Body of pancreas (tissue), 4 donors: ENCODE results near the gene LMBRD1. TPM values are rescaled to one million over a fixed set of nuclear protein-coding genes. Genes with fewer than 3 reads are reported as not detected.

Experiments
- ATAC-seq: fragments of 150-250 bp; one replicate; pipeline ENCODE4 v1.9.1; 2016
- DNase-seq, 4 donors: peaks; one replicate each; pipeline ENCODE4 v3.0.0-alpha.2; 2019
- H3K27ac ChIP-seq, 4 donors: fragments of 200-600 bp; sonication (generic); 1 replicate in 3 of 4; 2 replicates in 1 of 4; pipeline versions ENCODE4 v1.5.1 to v1.6.1; 2016 to 2019; ENCODE audit warnings: mild to moderate bottlenecking in 1 of 4, mixed read lengths in 1 of 4, moderate library complexity in 1 of 4
- H3K27me3 ChIP-seq, 2 donors: fragments of 200-600 bp; sonication (generic); one replicate each; pipeline ENCODE4 v1.6.0; 2016; ENCODE audit warnings: mild to moderate bottlenecking in 1 of 2
- H3K36me3 ChIP-seq, 2 donors: fragments of 200-600 bp; sonication (generic); replicated peaks in 1 of 2; 2 replicates each; pipeline ENCODE4 v1.5.1; 2016; ENCODE audit warnings: low read depth in 2 of 2; ENCODE audit not compliant: insufficient read depth in 1 of 2
- H3K4me1 ChIP-seq: fragments of 200-600 bp; sonication (generic); one replicate; pipeline ENCODE4 v1.6.0; 2016
- H3K4me3 ChIP-seq, 2 donors: fragments of 200-600 bp; sonication (generic); 1 replicate in 1 of 2; 2 replicates in 1 of 2; pipeline ENCODE4 v1.5.1; 2016 to 2019
- H3K9me3 ChIP-seq, 3 donors: fragments of 200-600 bp; sonication (generic); 1 replicate in 2 of 3; 2 replicates in 1 of 3; pipeline ENCODE4 v1.5.1; 2016
- CTCF ChIP-seq, 7 experiments: fragments of 450-650 bp in 4 of 7; fragments of 200-600 bp in 3 of 7; sonication (generic) in 3 of 7; IDR thresholded peaks; one replicate each; pipeline ENCODE4 v1.5.1; 2016 to 2019; ENCODE audit warnings: antibody characterized with exemption in 7 of 7
- POLR2A ChIP-seq, 3 donors: fragments of 450-650 bp; IDR thresholded peaks; one replicate each; pipeline ENCODE4 v1.6.1; 2016; ENCODE audit warnings: antibody characterized with exemption in 3 of 3, mild to moderate bottlenecking in 2 of 3
- WGBS, 2 donors: methylation state at CpG; one replicate each; pipeline ENCODE4 v1.1.5; 2017; 5-methylcytosine and 5-hydroxymethylcytosine counted together
- intact Hi-C: fragments of 100-400 bp; cut with DNase I; formaldehyde crosslinking; loops from one replicate; pipeline ENCODE4 v1.15.1; 2023
- total RNA-seq, 2 donors: library from RNA; depleted of rRNA; stranded (reverse); fragments of >200 nt; gene quantifications; one replicate each; pipeline ENCODE4 v1.1.0, GENCODE V29; 2016

LMBRD1 gene
- total RNA-seq, 2 donors from 2014 or later, result 33.9 to 55.3 TPM

DNA sequence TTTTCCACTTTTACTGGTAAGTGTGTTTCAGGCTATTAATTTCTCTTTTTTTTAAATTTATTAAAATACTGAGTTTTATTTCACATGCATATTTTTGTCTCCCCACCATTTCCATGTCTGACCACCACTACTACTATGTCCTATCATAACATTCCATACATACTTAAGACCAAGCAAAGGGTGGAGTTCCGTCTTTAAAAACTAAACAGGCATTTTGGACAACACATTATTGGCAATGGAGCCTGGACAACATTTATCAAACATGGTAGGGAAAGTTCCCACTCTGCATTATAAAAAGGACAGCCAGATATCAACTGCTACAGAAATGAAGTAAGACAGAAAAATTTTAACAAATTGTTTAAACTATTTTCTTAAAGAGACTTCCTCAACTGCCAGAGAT, 91.9 kb downstream of the LMBRD1 start:
- 81 to 93% methylated on average over 1 of the region's 1 CpG for WGBS, 2 donors
- H3K27me3 ChIP-seq, result no peaks in the 10 kb centered on the region
- H3K4me1 ChIP-seq, result no peaks in the 10 kb centered on the region
- H3K27ac ChIP-seq, result no peak overlapping the region
- TF ChIP-seq POLR2A (IDR thresholded peaks at IDR 0.05) (no peak), CTCF (IDR thresholded peaks at IDR 0.05) (no peak)
- no peak for DNase-seq
- no peak for ATAC-seq
- intact Hi-C loops, result no loop called here
- no peaks in the 10 kb centered on the region for H3K9me3 ChIP-seq
- H3K4me3 ChIP-seq, result no peak overlapping the region
- H3K36me3 ChIP-seq, result no peaks in the 10 kb centered on the region

DNA sequence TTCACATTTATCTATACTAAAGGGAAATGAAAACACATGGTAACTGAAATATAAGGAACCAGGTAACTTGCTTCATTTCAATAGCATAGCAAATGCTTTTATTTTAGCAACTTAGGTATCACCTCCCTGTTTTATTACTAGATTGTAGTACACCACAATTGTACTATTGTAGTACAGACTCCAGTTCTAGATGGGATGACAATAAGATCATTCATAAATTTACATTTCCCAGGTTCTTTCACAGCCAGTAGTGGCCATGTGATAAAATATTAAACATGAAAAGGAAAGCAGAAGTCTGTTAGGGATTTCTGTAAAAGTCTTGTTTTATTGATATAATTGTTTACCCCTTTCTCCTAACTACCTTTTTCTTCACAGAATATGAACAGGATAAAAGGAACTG, 97.2 kb downstream of the LMBRD1 start:
- ATAC-seq, result no peak
- no peaks in the 10 kb centered on the region for H3K9me3 ChIP-seq
- H3K4me1 ChIP-seq, result no peaks in the 10 kb centered on the region
- intact Hi-C loops, result no loop called here
- H3K27ac ChIP-seq, result no peak overlapping the region
- no peak for DNase-seq
- no peak overlapping the region for H3K4me3 ChIP-seq
- no peak for TF ChIP-seq POLR2A (IDR thresholded peaks at IDR 0.05)
- no peak for TF ChIP-seq CTCF (IDR thresholded peaks at IDR 0.05)
- no peaks in the 10 kb centered on the region for H3K27me3 ChIP-seq
- H3K36me3 ChIP-seq, result peaks cover 0 to 3% of the 10 kb centered on the region in 2 donors

DNA sequence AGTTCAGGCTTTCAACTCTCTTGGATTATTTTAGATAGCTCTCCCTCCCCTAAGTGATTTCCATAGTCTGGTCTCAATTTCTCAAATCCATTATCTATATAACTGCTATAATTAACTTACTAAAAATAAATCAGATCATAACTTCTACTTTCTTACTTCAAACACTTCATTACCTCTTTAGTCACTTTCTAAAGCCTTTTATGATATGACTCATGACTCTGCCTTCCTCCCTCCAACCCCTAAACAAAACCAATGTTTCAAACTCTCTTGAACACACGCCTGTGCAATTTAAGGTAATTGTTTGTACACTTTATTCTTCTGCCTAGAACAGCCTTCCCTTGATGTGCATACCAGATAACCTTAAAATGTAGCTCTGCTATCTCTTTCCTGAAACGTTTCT, 100.5 kb downstream of the LMBRD1 start:
- WGBS, 2 donors, result 76 to 79% methylated on average over 2 of the region's 2 CpGs
- TF ChIP-seq POLR2A (IDR thresholded peaks at IDR 0.05) (no peak), CTCF (IDR thresholded peaks at IDR 0.05) (no peak)
- H3K36me3 ChIP-seq, result peaks cover 0 to 3% of the 10 kb centered on the region in 2 donors
- no peak overlapping the region for H3K4me3 ChIP-seq
- no peak for ATAC-seq
- H3K27ac ChIP-seq, result no peak overlapping the region
- DNase-seq, result no peak
- H3K27me3 ChIP-seq, result no peaks in the 10 kb centered on the region
- intact Hi-C loops, result no loop called here
- no peaks in the 10 kb centered on the region for H3K9me3 ChIP-seq
- no peaks in the 10 kb centered on the region for H3K4me1 ChIP-seq

DNA sequence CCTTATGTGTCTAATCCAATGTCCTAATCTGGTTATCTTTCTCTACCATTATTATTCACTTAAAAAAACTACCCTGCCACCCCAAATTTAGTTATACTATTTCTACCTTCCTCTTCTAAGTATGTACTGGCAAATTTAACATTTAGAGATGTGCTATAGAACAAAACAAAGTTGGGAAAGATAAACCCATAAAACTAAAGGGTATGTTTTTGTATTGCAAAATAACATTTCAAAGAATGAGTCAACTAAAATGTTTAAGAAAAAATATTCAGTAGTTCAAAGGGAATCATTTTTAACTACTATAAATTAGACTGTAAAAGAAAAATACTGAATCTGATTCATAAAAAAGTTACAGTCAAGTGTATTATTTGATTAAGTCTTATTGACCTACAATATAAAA, 103.0 kb downstream of the LMBRD1 start:
- DNase-seq (no peak), ATAC-seq (no peak)
- Histone ChIP-seq H3K36me3 (peaks cover 0 to 2% of the 10 kb centered on the region in 2 donors), H3K4me3 (no peak overlapping the region), H3K27me3 (no peaks in the 10 kb centered on the region), H3K4me1 (no peaks in the 10 kb centered on the region), H3K27ac (no peak overlapping the region), H3K9me3 (no peaks in the 10 kb centered on the region)
- TF ChIP-seq POLR2A (IDR thresholded peaks at IDR 0.05) (no peak), CTCF (IDR thresholded peaks at IDR 0.05) (no peak)
- intact Hi-C loops, result no loop called here

DNA sequence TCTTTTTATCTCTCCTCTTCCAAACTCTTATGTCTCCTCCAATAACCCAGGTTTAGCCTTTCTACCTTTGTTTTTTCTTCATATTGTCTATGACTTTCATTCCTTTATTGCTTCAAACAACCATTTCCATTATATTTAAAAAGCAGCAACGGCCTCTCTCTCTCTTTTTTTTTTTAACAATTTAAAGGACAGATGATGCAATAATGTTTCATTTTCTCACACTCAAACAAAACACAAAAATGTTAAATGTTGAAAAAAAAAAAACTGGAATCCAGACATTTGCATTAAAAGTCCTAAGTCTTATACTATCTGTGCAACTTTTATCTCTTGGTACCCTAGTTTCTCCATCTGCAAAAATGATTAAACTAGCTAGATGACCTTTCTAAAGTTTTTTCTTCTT, 105.8 kb downstream of the LMBRD1 start:
- intact Hi-C loops, result no loop called here
- DNase-seq, result no peak
- no peaks in the 10 kb centered on the region for H3K9me3 ChIP-seq
- ATAC-seq, result no peak
- 92 to 94% methylated on average over 1 of the region's 1 CpG for WGBS, 2 donors
- no peaks in the 10 kb centered on the region for H3K27me3 ChIP-seq
- H3K4me3 ChIP-seq, result no peak overlapping the region
- H3K4me1 ChIP-seq, result no peaks in the 10 kb centered on the region
- no peaks in the 10 kb centered on the region for H3K36me3 ChIP-seq
- TF ChIP-seq POLR2A (IDR thresholded peaks at IDR 0.05), result no peak
- no peak for TF ChIP-seq CTCF (IDR thresholded peaks at IDR 0.05)
- no peak overlapping the region for H3K27ac ChIP-seq
